Stimulated activated CD4-positive, alpha-beta T cell treated with anti-CD3 and anti-CD28 coated beads, Interleukin-12 subunit alpha, Interleukin-12 subunit beta, amount 100 ng/mL, for 4 hours (primary cell): Measurements from ENCODE around the gene PTPRE.

Experiments used
- DNase-seq: peaks from one replicate; pipeline ENCODE4 v3.0.0-alpha.2; 2020

PTPRE gene

DNA sequence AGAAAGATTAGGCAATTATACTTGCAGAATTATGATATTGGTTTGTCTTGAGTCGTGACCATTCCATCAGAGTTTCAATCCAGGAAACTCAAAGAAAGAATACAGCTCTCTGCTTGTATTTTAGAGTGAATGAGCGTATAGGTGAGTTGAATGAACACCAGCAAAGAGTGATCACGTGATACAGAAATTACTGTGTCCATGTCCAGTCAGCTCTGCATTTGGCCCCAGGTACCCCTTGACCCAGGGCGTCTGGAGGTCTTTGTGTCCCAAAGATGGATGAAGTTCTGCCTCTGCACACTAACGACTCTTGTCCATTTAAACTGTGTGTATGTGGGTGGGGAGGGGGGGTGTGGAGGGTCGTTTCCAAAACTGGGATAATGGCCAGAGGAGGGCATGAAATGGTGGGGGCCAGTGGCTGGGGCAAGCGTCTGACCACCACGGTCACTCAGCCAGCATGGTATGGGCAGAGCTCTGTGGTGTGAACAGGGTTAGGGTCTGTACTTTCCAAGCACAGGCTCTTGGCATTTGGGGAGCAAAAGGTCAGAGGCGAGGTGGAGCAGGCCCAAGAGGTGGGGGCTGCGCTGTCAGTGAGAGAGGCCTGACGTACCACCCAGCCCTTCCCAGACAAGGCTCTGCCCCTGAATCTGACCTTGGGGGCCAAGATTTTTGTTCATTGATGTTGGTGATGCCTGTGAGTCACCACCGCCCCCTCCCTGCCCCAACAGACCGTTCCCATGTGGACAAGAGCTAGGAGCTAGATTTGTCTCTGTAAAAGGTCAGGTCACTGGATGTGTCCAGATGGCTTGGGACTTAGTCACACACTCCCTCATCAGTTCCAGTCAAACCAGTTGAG is 1.4 kb downstream of the PTPRE start:
- DNase-seq, result no peak

GRCh38 chr10:127908959-127909267 is 2.0 kb downstream of the PTPRE start:
- DNase-seq, result no peak

- no peak for DNase-seq
Measured at GRCh38 chr10:127909716-127910463, 3.0 kb downstream of the PTPRE start.

DNA sequence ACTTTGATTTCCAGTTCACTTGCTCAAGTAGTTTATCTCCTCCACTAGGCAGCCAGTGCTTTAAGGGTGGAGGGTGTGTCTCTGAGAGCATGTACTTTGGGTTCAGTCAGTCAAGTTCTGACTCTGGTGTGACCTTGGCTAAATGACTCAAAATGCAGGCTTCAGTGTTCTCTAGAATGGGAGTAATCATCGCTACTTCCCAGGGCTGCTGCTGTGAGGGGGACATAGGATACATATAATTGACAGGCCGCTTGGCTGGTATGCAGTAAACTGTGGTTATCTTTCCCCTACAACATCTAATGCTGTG is 3.5 kb downstream of the PTPRE start:
- DNase-seq, result no peak

DNA sequence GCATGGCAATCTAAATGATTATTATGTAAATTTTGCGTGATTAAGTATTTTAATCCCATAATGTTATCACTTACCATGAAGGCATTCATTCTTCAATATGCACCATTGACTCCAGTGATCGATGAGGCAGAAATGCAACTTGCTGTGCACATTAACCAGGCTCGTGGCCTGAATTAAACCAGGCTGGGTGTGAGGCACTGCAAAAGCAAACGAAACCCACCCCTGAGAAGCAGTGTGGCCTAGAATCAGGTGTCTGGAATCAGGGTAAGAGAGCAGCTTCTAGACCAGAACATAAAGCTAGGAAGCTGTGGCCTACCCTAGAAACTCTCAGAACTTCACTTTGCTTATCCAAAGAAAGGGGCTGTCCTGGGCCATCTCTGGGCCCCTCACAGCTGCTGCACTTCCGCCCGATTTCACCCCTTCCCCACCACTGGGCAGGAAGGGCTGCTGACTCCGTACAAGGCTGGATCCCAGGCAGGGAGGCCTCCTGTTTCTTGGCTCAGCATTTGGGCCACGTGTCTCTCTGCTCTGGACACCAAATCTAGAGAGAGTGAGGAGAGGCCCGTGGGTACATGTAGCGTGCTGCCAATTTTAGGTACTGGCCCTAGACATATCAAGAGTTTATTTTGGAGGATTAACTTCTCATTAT is 4.4 kb downstream of the PTPRE start:
- no peak for DNase-seq

- no peak for DNase-seq
Measured at GRCh38 chr10:127911867-127912257, 5.0 kb downstream of the PTPRE start.

DNA sequence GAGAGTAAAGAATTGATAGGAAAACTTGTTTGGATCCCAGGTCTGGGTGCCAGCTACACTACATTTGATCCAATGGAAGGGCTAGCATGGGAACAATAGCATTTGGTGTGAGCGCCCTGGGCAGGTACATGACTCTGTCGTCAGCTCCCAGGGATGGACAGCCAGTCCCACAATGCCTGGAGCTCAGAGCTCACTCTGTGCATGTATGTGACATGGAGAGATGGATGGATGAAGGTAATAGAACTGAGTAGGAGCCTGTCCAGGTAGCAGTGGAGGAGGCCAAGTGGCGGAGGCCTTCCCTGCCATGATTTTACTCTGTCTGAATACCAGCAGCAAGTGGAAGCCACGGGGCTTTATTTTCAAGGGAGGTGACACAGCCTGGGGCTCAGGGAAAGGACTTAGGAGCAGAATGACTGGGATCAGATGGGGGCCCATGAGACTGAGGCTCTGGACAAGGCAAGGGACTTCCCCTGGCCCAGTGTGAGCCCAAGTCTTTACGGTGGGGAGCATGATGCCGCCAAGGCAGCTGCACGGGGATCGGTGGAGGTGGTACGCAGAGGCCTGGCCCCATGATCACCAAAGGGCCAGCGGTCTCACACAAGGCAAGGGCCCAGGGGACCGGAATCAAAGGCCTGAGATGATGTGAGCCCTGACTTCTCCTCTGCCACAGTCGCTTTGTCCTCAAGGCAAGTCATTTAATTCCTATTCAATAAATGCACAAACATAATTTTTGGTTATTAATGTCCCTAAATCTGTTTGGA is 5.9 kb downstream of the PTPRE start:
- DNase-seq, result no peak

GRCh38 chr10:127913368-127913759 is 6.5 kb downstream of the PTPRE start:
- DNase-seq, result no peak

- DNase-seq, result no peak
Measured at GRCh38 chr10:127915324-127915723, 8.4 kb downstream of the PTPRE start.

GRCh38 chr10:127916826-127917225 is 9.9 kb downstream of the PTPRE start:
- no peak for DNase-seq

GRCh38 chr10:127918572-127918971 is 11.7 kb downstream of the PTPRE start:
- no peak for DNase-seq

DNA sequence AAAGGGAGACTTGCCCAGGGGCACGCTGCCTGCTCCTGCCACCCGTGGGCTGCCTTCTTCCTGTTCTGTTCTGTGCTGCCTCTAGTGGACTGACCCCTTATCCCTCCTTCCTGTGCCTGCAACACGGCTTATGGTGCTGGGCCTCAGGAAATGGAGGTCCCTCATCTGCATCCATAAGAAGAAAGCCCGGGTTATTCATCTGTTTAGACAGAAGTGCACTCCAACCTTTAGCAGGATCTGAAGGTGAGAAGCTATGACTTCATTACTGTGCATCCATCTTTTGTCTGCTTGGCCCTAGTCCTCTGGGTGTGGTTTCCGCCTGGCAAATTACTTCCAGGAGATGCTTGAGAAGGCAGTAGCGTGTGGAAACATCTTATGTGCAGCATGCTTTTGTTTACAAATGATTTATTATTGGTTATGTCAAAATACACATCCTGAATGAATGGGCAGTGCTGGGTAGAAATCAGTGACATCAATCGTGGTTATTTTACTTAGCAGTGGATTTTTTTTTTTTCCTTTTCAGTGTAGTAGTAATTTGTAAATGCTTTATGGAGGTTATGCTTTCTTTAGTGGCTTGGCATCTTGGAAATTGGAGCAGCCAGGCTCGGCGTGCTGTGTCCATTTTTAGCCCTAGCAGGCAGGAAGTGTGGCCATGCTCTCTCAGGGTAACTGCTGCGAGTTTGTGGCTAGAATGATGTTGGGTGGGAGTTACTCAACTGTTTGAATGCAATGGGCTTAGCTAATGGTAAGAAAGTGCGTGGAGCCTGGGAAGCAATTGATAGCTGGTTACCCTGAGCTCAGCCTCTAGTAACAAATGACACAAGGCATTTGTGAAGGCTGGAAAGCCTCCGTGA is 12.7 kb downstream of the PTPRE start:
- no peak for DNase-seq

- DNase-seq, result no peak
Measured at GRCh38 chr10:127920306-127921074, 13.6 kb downstream of the PTPRE start.

DNA sequence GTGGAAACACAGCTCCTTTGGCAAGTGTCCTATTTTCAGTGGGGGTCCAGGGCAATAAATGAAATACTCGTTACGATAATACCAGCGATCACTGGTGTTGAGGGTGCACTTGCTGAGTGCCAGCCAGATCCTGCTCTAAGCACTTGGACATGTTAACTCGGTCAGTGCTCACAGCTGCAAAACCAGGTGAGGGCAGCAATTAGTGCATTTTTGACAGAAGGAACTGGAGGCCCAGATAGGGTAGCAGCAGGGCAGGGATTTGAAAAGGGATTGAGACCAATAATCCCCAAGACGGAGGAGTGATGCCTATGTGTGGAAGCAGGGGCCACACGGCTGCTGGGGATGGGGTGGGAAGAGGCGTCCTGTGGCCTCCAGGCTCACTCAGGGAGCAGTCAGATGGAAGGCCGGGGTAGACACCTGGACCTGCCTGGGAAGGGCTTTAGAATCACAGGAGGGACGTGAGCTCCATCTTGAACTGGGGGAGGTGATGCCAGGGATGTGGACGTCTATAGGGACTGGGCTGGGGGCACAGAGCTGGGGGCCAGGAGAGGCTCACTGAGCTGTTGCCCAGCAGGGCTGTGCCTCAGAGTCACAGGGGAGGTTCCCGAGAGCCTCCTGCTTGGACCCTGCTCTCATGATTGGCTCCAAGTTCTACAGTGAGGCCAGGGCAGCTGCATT is 14.3 kb downstream of the PTPRE start:
- no peak for DNase-seq

DNA sequence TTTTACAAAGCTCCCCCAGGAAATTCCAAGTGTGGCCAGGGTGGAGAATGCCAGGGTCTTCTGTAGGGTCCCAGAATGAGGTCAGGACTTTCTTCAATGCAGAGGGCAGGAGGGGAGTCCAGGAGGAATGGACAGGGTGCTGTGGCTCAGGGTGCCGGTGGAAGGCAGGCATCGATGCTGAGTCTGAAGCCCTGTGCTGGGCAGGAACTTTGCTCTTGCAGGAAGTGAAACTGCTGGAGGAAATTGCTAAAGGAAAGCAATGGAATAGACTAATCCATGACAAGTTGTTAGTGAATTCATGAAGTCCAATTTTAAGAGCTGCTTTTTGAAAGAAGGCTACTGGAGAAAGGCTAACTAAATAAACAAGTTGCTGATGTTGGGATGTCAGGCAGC is 14.8 kb downstream of the PTPRE start:
- DNase-seq, result no peak

- no peak for DNase-seq
Measured at GRCh38 chr10:127922206-127922605, 15.3 kb downstream of the PTPRE start.

- DNase-seq, result no peak
Measured at GRCh38 chr10:127922675-127923366, 15.9 kb downstream of the PTPRE start.

DNA sequence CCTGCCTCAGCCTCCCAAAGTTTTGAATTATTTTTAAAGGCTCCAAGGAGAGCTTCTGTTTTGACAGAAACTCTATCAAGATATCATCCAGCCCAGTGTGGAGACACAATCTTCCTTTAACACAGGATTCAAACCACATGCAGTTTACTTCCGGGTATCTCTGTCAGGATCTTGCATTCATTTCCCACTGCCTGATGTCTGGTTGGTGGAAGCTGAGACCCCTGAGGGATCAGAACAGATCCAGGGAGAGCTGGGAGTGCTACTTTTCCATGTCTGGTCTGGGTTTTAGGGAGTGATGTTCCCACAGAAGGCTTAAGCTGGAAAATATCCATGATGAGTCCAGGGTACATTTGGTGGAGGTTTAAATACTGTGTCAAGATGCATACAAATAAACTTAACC is 16.7 kb downstream of the PTPRE start:
- DNase-seq, result no peak

GRCh38 chr10:127925471-127926207 is 18.7 kb downstream of the PTPRE start:
- no peak for DNase-seq

DNA sequence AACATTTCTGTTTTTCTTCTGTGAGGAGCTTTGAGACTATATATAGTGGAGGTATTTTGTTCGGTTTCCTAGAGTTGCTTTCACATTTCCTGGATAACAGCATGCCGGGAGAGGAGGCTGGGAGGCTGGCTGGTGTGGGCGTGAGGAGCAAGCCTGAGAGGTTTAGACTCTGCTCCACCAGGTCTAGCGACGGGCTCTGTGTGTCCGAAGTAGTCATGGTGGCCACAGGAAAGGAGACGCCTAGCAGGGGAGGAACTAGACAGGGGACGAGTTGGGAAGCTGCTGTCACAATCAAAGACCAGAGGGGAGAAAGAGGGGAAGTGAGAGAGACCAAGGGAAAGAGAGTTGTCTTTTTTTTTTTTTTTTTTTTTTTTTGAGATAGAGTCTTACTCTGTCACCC is 19.6 kb downstream of the PTPRE start:
- no peak for DNase-seq
